ENCODE data around the gene NIPA2. TPM values are rescaled to one million over a fixed set of nuclear protein-coding genes. Genes with fewer than 3 reads are reported as not detected.

Gene NIPA2
- total and polyA plus RNA-seq, 2 of the 8 experiments (the other 6 are each of a cell fraction or from before 2014, with no cell fraction given): 38.5 to 81.7 TPM

DNA sequence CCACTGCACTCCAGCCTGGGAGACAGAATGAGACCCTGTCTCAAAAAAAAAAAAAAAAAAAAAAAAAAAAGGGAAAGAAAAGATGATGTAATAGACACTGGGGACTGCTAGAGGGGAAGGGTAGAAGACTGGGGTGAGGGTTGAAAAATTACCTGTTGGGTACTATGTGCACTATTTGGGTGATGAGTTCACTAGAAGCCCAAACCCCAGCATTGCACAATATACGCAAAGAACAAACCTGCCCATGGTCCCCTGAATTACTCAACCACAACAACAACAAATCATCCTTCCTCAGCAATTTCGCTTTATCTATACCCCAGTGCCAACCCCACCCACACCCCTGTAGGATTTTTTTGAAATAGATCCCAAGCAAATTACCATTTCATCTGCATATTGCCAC lies 38.6 kb upstream of the NIPA2 start:
- Histone ChIP-seq H2BK15ac (ENCODE audit: low read length) (no peak overlapping the region), H2BK120ac (replicated peaks; ENCODE audit: low read depth, low read length) (no peak overlapping the region), H3K14ac (ENCODE audit: insufficient read length) (no peak overlapping the region), H3K56ac (replicated peaks; ENCODE audit: insufficient read length, low read depth, low read length) (no peak overlapping the region), H2AFZ (ENCODE audit: low read length) (no peak overlapping the region), H3K4me3 (ENCODE audit: extremely low read depth in 1 of 4, insufficient read depth in 2 of 4, low read depth in 3 of 4, low read length in 4 of 4) (no peak overlapping the region), H3K23ac (ENCODE audit: insufficient read length) (no peak overlapping the region), H3K79me1 (ENCODE audit: low read depth, low read length) (peaks cover 8% of the 10 kb centered on the region), H3K9ac (replicated peaks in 1 of 4; ENCODE audit: extremely low read depth in 1 of 4, low read depth in 3 of 4, low read length in 3 of 4) (no peak overlapping the region; a peak in 1 of 7 replicates), H4K91ac (replicated peaks; ENCODE audit: insufficient read length, low read length) (no peak overlapping the region), H4K5ac (ENCODE audit: insufficient read length, low read depth, low read length) (no peak overlapping the region), H3K4me2 (ENCODE audit: insufficient read depth in 1 of 2, low read depth in 2 of 2, low read length in 2 of 2) (no peak overlapping the region), H4K20me1 (replicated peaks in 1 of 2; ENCODE audit: control insufficient read depth in 1 of 2, insufficient read depth in 2 of 2, low read length in 2 of 2) (peaks cover 0 to 9% of the 10 kb centered on the region in 2 experiments), H2AK5ac (ENCODE audit: low read depth, low read length) (no peak overlapping the region), H3K27me3 (replicated peaks in 1 of 4; ENCODE audit: control insufficient read depth in 3 of 4, extremely low read depth in 1 of 4, insufficient read depth in 3 of 4, low read length in 3 of 4) (no peaks in the 10 kb centered on the region), H3K9me3 (ENCODE audit: insufficient read depth in 2 of 2, low read depth in 1 of 2, low read length in 1 of 2) (no peaks in the 10 kb centered on the region), H3K18ac (ENCODE audit: extremely low read depth, low read length) (no peak overlapping the region), H3K4me1 (replicated peaks in 1 of 4; ENCODE audit: control insufficient read depth in 3 of 4, insufficient read depth in 4 of 4, low read length in 3 of 4) (peaks cover 0 to 8% (median 3%) of the 10 kb centered on the region in 4 experiments; a peak in 2 of 7 replicates), H2BK12ac (ENCODE audit: low read depth, low read length) (no peak overlapping the region), H3K27ac (ENCODE audit: low read depth, low read length) (no peak overlapping the region), H3K4ac (replicated peaks; ENCODE audit: insufficient read length, low read depth, low read length) (no peak overlapping the region), H2BK20ac (ENCODE audit: low read length) (no peak overlapping the region), H4K8ac (ENCODE audit: extremely low read depth, insufficient read depth, low read length) (no peak overlapping the region), H2BK5ac (ENCODE audit: low read depth, low read length) (no peak overlapping the region), H3K23me2 (ENCODE audit: low read depth, low read length) (no peaks in the 10 kb centered on the region), H3K79me2 (ENCODE audit: control insufficient read depth in 1 of 2, insufficient read depth in 2 of 2, low read length in 2 of 2) (peaks cover 0 to 30% of the 10 kb centered on the region in 2 experiments; a peak in 2 of 4 replicates), H3K36me3 (ENCODE audit: control insufficient read depth in 2 of 4, insufficient read depth in 4 of 4, low read length in 3 of 4) (no peaks in the 10 kb centered on the region)
- CTCF ChIA-PET (ENCODE audit: partially characterized antibody): no interaction called here
- DNase-seq (ENCODE audit: low read depth in 1 of 2, low spot score in 2 of 2) (no peak), FAIRE-seq (no peak)
- WGBS, 2 experiments (ENCODE audit: extremely low coverage in 1 of 2, insufficient coverage in 1 of 2, insufficient read length in 1 of 2, insufficient replicate concordance in 2 of 2, low coverage in 1 of 2, low lambda C conversion rate in 2 of 2, missing lambda C conversion rate in 1 of 2): 90% methylated on average over 2 of the region's 2 CpGs; no CpG with 5 or more reads in 1 of the 2 experiments
- POLR2A ChIA-PET (ENCODE audit: partially characterized antibody): no interaction called here
- TF ChIP-seq SIN3A (conservative IDR thresholded peaks at IDR 0.05 in 1 of 2, IDR thresholded peaks at IDR 0.05 in 1 of 2; ENCODE audit: low read depth in 1 of 2, low read length in 2 of 2): no peak
- no peak for TF ChIP-seq ZNF274 (IDR thresholded peaks at IDR 0.05; ENCODE audit: borderline replicate concordance, extremely low read depth, low read length)
- TF ChIP-seq, protein P1, sequence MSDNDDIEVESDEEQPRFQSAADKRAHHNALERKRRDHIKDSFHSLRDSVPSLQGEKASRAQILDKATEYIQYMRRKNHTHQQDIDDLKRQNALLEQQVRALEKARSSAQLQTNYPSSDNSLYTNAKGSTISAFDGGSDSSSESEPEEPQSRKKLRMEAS (IDR thresholded peaks at IDR 0.05): no peak
- no peak for TF ChIP-seq RAD21 (IDR thresholded peaks at IDR 0.05 in 1 of 2, conservative IDR thresholded peaks at IDR 0.05 in 1 of 2; ENCODE audit: low read depth in 2 of 2, low read length in 2 of 2)
- TF ChIP-seq SP1 (IDR thresholded peaks at IDR 0.05; ENCODE audit: low read depth, low read length): no peak
- no peak for TF ChIP-seq TBP (IDR thresholded peaks at IDR 0.05; ENCODE audit: low read depth, low read length)
- no peak for TF ChIP-seq NRF1 (IDR thresholded peaks at IDR 0.05; ENCODE audit: low read depth, low read length)
- TF ChIP-seq POU5F1 (IDR thresholded peaks at IDR 0.05; ENCODE audit: low read depth, low read length): no peak
- no peak for TF ChIP-seq POLR2AphosphoS5 (IDR thresholded peaks at IDR 0.05; ENCODE audit: low read depth, low read length)

Measured in H1 (cell line).